ENCODE results near the gene PITPNM1. TPM values are rescaled to one million over a fixed set of nuclear protein-coding genes. Genes with fewer than 3 reads are reported as not detected.
"Not testable (repeated sequence)": the region's sequence is repeated elsewhere in the genome, so short reads cannot be mapped to it uniquely, and the experiment has no call there.

PITPNM1 gene
- total RNA-seq, 1 experiment from 2014 or later: 0.90 TPM

DNA sequence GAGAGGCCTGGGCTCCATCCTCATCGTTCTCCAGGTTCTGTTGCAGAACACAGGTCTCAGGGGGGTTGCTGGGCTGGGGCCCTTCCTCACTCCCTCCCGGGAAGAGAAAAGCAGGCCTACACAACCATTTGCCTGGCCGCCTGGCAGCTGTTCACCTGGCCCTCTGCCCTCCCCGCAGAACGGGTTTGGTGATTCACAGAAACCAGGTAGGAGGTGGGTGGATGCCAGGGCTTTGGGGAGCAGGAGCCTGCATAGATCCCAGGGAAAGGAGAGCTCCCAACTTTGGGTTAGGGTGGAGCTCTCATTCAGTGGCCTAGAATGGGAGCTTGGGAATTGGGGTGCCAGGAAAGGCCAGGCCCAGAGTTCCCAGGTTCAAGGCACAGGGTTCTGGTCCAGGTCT is 37.1 kb downstream of the PITPNM1 start:
- no peak for DNase-seq (ENCODE audit: low read depth)

DNA sequence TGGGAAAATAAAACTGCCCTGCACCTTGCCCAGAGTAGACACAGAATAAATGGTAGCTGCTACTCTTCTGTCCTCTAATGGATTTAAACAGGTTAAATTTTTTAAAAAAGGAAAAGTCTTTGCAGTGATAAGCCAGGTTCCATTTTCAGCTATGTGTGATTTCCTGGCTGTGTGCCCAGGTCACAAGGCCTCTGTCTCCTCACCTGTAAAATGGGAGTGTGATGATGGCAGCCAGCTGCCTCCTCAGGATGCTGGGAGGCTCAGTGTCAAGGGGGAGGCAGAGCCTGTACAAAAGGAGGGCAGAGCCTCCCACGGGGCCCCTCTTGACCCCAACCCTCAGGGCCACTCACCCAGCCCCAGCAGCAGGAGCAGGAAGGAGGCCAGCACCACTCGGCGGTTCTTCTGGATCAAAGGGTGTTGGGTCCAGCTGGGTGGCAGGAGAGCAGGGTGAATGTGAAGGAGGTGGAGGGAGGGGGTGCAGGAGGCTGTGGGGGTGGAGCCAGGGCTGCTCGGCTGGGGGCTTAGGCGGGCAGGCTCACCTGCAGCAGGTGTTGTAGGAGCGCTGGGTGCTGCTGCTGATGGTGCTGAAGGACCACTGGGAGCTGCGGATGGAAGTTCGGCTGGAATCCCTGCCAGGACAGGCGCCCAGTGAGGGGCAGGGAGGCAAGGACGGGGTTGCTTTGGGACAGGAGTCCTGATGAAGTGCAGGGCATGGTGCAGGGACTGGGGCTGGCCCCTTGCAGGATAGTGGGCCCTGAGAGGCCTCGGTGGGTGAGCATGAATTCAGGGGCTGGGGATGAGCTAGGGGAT is 38.0 kb downstream of the PITPNM1 start:
- no peak for DNase-seq (ENCODE audit: low read depth)

DNA sequence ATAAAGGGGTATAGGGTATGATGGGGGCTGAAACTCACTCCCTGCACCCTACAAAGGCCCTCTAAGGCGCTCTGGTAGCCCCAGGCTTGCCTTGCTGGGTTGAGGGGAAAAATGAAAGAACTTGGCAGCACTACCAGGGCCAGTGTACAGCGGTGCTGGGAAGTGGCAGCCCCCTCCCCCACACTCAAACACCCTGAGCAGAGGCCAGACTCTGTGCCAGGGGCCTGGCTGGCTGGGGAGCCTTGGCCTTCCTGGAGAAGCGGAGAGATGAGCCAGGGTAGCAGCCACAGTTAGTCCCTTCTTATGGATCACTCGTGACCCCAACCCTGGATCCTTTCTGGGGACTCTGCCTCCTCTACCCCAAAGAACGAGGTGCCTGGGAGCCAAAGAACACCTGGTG is 38.8 kb downstream of the PITPNM1 start:
- no peak for DNase-seq (ENCODE audit: low read depth)

DNA sequence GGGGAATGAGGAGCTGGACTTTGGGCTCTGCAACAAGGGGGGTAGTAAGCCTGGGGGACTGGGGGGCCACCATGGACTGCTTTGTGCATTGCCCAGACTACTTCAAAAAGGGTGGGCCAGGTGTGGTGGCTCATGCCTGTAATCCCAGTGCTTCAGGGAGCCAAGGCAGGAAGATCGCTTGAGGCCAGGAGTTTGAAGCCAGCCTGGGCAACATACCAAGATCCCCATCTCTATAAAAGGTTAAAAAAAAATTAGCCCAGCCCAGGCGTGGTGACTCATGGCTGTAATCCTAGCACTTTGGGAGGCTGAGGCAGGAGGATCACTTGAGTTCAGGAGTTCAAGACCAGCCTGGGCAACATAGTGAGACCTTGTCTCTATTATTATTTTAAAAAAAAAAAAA is 39.6 kb downstream of the PITPNM1 start:
- not testable (repeated sequence) for DNase-seq (ENCODE audit: low read depth)

DNA sequence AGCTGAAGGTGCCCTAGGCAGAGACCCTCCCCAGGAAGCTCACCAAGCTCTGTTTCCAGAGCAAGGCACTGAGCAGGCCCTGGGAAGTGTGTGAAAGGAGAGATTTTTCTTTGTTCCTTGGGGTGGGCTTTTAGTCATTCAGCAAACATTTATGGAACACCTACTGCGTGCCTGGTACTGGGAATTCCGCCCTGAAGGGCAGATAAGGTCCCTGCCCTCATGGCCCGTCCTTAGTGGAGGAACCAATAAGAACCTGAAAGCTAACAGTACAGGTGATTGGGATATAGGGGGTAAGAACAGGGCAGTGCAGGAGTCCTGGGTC is 40.0 kb downstream of the PITPNM1 start:
- DNase-seq (ENCODE audit: low read depth): no peak

DNA sequence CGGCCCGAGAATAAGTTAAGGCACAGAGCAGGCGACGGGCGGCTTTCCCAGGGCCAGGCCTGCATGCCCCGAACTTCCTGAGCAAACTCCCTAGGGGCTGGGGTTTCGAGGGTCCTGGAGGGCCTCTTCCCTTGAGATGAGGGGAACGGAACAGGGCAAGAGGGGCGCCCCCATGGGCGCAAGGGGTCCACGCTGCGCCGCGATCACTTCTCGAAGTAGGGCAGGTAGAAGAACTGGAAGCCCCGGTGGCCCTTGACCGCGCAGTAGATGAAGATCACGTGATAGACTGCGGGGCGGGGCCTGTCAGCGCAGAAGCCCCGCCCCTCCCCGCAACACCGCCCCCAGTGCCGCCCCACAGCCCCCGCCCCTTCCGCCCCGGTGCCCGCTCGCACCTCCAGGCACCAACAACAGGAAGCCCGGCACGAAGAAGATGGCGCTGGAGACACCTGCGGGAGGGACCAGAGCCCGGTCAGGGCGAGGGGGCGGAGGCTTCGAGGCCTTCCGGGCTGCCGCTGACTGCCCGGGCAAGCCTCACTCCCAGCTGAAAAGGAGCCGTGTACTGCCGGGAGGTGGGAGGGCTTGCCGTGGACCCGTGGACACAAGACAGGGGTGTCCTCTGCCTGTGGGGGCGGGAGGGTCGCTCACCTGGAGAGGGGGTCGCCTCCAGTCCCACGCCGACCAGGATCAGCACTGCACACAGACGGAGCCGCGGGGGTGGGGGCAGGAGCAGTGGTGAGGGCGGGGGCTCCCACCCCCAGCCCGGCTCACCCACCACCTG is 40.6 kb downstream of the PITPNM1 start:
- DNase-seq (ENCODE audit: low read depth): no peak

DNA sequence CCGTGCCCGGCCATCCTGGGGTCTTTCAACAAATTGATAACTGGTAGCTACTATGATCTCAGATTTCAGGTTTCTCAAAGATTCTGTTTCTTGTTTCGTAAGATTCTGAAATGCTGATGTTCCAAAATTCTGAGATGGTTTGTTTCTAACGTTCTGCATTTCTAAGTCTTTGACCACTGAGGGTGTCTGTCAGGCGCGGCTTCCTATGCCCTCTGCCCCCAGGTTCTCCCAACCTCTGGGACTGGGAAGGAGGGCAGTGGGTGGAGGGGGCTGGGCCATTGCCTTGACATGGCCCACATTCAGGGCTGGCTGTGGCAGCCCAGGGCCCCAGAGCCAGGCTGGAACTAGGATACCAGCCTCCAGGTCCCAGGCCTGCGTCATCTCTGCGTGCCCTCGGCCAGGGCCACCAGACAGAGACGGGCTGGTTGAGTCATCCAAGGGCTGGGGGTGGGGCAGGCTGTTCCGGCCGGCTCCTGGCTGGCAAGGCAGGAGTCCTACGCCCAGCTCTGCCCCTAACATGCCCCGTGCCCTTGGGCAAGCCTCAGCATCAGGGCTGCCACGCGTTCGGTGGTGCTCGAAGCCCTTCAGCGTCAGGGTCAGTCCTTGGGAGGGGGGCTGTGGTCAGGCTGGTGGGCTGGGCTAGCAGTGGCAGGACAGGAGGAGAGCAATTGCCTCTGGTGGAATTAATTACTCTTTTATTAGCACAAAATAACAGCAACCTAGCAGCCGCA is 41.3 kb downstream of the PITPNM1 start:
- peak; percentile 77 for DNase-seq (ENCODE audit: low read depth)

DNA sequence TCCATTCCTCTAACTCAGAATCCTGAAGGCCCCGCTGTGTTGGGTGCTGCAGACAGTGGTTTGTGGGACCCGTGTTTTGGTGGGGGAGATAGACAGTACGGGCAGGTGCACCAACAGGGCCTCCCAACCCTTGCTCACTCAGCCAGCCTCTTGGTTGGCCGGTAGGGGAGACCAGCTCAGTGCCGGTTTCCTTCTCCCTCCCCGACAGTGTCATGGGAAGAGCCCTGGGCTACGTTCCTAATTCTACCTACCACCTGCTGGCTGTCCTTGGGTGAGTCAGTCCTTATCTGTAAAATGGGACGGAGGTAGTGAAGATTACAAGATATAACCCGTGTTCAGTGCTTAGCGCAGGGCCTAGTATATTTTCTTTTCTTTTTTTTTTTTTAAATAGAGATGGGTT is 42.0 kb downstream of the PITPNM1 start:
- no peak for DNase-seq (ENCODE audit: low read depth)

DNA sequence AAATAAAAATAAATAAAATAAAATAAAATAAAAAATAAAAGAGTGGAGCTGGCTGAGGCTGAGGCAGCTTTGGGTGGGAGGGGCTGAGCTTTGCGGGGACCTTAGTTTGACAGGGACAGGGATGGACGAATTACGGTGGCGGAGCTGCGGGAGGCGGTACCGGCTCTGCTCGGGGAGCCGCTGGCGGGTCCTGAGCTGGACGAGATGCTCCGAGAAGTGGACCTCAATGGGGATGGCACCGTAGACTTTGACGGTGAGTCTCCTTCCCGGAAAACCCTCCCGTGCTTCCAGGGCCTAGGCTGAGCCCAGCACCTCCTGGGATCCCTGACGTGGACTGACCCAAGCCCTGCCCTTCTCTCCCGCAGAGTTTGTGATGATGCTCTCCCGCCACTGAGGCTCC is 46.9 kb downstream of the PITPNM1 start:
- DNase-seq (ENCODE audit: low read depth): no peak

DNA sequence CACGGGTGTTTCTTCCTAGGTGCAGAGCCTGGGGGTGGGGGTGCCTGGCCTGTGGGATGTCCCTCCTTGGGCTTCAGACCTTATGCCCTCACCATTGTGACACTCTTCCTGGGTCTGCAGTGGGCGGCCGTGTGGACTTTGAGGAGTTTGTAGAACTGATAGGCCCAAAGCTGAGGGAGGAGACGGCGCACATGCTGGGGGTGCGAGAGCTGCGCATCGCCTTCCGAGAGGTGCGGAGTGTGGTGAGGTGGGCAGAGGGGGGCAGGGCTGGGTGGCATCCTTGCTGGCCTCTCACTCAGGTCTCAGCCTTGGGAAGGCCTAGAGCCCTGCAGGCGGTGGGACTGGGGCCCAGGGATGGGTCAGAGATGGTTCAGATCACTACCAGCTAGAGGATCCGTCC is 47.7 kb downstream of the PITPNM1 start:
- no peak for DNase-seq (ENCODE audit: low read depth)

DNA sequence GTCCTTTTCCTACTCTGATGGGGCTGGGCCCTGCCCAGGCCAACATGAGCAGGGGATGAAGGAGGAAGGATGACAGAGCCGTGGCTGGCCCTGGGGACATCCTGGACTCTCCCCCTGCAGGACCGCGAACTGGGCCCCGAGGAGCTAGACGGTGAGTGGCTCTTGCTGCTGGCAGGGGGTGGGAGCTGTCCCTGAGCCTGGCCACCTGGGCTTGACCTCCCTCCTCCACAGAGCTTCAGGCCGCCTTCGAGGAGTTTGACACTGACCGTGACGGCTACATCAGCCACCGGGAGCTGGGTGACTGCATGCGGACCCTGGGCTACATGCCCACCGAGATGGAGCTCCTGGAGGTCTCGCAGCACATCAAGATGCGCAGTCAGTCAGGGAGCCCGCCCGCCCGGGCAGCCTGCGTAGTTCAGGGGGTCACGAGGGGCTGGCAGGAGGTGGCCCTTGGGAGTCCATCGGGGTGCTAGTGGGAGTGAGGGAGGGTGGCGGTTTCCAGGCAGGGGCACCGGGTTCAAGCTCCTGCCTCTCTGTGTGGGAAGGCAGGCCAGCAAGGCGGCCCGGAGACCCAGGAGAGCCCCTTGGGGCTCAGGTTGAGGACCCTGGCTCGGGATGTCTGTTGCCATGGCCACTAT is 49.0 kb downstream of the PITPNM1 start:
- DNase-seq (ENCODE audit: low read depth): no peak

DNA sequence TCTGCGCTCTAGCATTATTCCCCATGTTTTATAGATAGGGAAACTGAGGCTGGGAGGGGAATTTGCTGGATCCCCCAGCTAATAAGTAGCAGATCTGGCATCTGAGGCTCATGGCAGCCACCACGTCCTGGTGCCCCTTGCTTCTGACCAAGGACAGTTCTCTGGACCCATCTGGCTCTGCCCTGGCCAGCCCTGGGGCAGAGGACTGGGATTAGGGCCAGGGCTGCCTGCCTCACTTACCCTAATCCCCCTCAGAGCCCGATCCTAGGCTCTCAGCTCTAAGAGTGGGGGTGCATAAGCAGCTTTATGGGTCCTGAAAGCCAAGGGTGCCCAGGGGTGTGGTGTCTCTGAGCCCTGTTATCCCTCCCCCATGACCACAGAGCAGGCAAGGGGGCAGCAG is 50.1 kb downstream of the PITPNM1 start, which contains the start of gene CABP4:
TSS of gene CABP4 (plus strand) at position 301 of the 400 bp plus-strand sequence. CDS start at position 371, 70 bp downstream.
- DNase-seq (ENCODE audit: low read depth): no peak

DNA sequence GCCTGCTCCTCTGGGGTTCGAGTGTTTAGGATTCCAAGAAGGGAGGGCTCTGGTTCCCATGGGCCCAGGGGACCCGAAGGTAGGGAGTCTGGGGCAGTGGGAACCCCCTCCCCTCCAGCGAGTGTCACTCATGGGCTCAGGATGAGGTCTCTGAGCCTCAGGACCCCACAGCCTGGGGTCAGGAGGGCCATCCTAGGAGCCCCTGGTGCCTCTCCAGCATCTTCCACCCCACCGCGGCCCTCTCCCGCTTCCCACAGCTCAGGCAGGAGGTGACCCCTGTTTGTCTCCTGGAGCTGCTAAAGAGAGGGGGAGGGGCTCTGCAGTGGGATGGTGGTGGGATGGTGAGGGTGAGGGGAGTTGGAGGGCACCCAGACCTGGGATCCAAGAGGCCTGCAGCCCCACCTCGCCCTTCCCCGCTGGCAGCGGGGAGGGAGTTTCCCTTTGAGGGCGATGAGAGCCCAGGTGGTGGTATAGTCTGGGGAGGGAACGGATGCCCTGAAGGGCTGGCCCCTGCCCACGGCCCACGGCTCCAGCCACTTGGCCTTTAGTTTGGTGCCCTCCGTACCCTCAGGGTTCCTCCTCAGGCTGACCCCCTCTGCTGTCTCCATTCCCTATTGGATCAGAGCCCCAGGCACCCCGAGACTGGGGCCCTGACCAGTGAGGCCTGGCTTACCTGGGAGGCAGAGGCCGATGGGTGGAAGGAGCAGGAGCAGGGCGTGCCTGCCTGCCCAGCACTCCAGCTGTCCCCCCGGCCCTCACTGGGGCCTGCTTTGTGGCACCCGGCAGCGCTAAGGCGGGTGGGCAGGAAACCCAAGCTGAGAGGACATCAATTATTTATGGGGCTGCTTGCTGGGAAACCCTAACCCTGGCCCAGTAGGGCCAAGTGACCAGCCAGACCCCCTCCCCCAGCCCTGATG is 51.1 kb downstream of the PITPNM1 start:
- no peak for DNase-seq (ENCODE audit: low read depth)

DNA sequence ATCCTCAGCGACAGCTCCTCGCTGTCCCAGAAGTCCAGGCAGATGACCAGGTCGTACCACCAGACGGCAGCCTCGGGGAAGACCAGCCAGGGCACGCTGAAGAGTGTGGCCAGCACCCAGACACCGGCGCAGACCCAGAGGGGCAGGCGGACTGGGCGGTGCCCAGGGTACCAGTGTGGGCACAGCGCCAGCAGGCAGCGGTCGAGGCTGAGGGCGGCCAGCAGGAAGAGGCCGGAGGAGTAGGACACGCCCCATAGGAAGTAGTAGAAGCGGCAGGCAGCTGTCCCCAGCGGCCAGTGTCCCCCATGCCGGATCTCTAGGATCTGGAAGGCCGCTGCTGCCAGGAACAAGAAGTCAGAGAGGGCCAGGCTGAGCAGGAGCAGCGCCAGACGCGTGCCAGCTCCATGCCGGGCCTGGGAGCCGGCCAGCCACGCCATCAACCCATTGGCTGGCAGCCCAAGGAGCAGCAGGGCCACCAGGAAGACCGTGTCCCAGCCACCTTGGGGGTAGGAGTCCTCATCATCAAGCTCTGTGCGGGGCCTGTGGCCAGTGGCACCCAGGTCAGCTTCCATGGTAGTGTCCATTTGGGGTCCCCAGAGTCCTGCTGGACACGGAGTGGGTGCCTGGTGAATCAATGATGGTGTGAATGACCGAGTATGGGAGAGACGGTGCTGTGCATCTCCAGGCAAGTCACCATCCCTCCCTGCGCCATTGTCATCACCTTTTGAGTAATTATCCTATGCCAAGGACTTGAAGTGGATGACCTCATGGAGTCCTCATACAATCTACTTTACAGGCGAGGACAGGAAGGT is 52.8 kb downstream of the PITPNM1 start, which contains the start of gene GPR152:
TSS of gene GPR152 (minus strand) at position 589 of the 812 bp plus-strand sequence. CDS start at position 584, 5 bp downstream.
- no peak for DNase-seq (ENCODE audit: low read depth)

DNA sequence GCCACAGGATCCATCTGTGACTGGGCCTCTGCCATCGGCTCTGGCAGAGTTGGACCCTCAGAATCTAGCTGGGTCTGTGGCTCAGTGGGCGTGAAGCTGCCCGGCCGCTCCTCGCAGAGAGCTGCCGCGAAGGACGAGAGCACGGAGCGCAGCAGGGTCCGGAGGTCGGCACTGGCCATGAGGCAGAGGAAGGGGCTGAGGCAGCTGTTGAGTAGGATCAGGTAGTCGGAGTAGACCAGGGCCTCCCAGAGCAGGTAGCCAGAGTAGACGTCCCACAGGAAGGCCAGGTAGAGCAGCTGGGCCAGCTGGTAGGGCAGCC is 53.5 kb downstream of the PITPNM1 start:
- DNase-seq (ENCODE audit: low read depth): no peak

DNA sequence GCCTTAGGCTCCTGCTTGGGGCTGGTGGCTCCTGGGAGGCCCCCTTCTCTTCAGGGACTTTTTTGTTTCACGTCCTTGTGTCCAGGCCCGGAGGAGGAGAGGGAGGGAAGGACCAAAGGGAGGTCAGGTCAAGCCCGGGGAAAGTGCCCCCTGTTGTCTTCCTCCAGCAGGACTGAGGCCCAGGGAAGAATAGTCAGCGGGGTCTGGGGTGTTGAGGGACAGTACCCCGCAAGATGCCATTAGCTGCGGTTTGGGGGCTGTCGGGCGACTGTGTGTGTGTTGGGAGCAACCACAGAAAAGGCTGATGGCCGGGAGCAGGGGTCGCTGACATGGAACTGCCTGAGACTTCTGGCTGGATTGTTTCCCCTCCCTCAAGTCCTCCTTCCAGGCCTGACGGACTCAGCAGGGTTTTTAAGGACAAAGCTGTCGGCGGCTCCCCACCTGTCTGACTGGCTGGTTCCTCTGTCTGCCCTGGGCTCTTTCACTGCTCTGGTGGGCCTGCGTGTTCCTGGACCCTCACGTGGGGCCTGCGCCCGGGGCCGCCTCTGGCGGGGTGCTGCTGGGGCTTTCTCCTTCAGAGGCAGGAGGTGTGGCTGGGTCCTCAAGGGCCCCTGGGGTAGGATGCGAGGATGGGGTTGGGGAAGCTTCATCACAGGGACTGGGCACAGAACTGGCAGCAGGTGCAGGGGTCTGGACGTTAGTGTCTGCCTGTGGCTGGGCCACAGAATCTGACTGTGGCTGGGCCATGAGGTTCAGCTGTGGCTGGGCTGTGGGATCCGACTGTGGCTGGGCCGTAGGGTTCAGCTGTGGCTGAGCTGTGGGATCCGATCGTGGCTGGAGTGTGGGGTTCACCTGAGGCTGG is 54.1 kb downstream of the PITPNM1 start:
- DNase-seq (ENCODE audit: low read depth): no peak

DNA sequence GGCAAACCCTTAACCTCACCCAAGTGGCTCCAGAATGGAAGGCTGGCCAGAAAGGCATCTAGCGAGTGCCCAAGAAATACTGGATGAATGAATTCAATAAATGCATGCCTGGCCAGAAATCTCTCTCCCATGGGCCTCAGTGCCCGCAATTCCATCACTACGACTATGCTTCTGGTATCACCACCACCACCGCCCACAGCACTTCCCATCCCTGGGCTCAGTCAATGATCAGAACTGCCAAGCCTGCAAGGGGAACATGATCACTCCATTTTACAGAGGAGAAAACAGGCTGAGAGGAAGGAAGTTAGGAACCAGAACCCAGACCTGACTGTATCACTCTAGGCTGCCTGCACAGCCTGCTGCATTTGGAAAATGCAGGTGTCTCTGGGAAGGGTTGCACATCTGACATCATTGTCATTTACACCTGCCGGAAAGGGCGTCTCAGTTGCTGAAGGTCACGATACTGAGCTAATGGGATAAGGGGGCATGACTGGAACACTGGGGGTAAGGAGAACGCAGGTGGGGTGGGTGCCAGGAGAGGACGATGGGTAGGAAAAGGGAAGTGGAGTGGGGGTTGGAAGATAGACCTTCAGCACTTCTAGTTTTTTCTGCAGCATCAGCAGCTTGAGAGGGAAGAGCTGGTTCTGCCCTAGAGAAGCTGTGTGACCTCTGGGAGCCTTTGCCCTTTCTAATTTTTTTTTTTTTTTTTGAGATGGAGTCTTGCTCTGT is 55.9 kb downstream of the PITPNM1 start:
- no peak for DNase-seq (ENCODE audit: low read depth)

DNA sequence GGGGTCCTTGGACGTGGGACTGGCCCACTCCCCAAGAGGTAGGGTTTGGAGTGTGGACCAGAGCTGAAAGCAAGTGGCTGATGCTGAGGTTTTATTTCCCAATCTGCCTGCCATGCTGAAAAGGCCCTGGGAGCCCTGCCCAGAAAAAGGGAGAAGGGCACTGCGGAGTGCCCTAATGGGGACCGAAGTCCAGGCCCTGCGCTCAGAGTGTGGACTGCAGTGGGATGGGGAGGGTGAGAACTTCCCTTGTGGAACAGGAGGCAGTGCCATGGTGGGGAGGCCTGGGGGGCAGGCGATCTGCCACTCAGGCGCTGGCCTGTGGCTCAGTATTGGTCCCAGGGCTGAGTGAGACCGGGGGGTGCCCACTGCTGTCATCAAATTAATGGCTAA is 56.9 kb downstream of the PITPNM1 start:
- DNase-seq (ENCODE audit: low read depth): no peak

Data from HT1080 (cell line).